GM21717 (cell line): ENCODE results near the gene LDOC1.
"Not testable (repeated sequence)": the region's sequence is repeated elsewhere in the genome, so short reads cannot be mapped to it uniquely, and the experiment has no call there.

Experiments
- ATAC-seq: cut with Tn5 transposase; IDR thresholded peaks from one replicate; pipeline ENCODE4 v1.9.1; 2021; ENCODE audit warnings: mild to moderate bottlenecking, moderate library complexity; ENCODE audit not compliant: unreplicated experiment

Gene LDOC1

GRCh38 chrX:141176586-141177451 lies at the start of gene LDOC1:
LDOC1 (minus strand) TSS chrX:141177129; CDS start chrX:141177021, 108 bp downstream.
- ATAC-seq: no peak

- no peak for ATAC-seq
Measured at GRCh38 chrX:141221611-141222010, 44.7 kb upstream of the LDOC1 start.

GRCh38 chrX:141220342-141221008 lies 43.5 kb upstream of the LDOC1 start:
- no peak for ATAC-seq

- no peak for ATAC-seq
Measured at GRCh38 chrX:141214196-141214595, 37.3 kb upstream of the LDOC1 start.

- no peak for ATAC-seq
Measured at GRCh38 chrX:141201962-141202361, 25.0 kb upstream of the LDOC1 start.

- not testable (repeated sequence) for ATAC-seq
Measured at GRCh38 chrX:141188573-141188972, 11.6 kb upstream of the LDOC1 start.

GRCh38 chrX:141185366-141185765 lies 8.4 kb upstream of the LDOC1 start:
- ATAC-seq: no peak

GRCh38 chrX:141183000-141183399 lies 6.1 kb upstream of the LDOC1 start:
- ATAC-seq: no peak

GRCh38 chrX:141180851-141181250 lies 3.9 kb upstream of the LDOC1 start:
- ATAC-seq: no peak

GRCh38 chrX:141175786-141176185 lies 1.1 kb downstream of the LDOC1 start:
- ATAC-seq: no peak

GRCh38 chrX:141164406-141164805 lies 12.5 kb downstream of the LDOC1 start:
- ATAC-seq: no peak

- no peak for ATAC-seq
Measured at GRCh38 chrX:141158084-141158483, 18.8 kb downstream of the LDOC1 start.

GRCh38 chrX:141155231-141155630 lies 21.7 kb downstream of the LDOC1 start:
- ATAC-seq: not testable (repeated sequence)

- ATAC-seq: no peak
Measured at GRCh38 chrX:141142946-141143345, 34.0 kb downstream of the LDOC1 start.

GRCh38 chrX:141133272-141133671 lies 43.7 kb downstream of the LDOC1 start:
- ATAC-seq: no peak

GRCh38 chrX:141127146-141127545 lies 49.8 kb downstream of the LDOC1 start:
- no peak for ATAC-seq
